ENCODE results near the gene NAPB.

The NAPB gene

GRCh38 chr20:23341073-23341472 lies 80.2 kb downstream of the NAPB start:
- DNase-seq = no peak

- DNase-seq = peak; percentile 15
Measured at GRCh38 chr20:23340524-23340923, 80.8 kb downstream of the NAPB start.

GRCh38 chr20:23339986-23340385 lies 81.3 kb downstream of the NAPB start:
- no peak for DNase-seq

- DNase-seq = no peak
Measured at GRCh38 chr20:23337312-23337711, 84.0 kb downstream of the NAPB start.

- DNase-seq = no peak
Measured at GRCh38 chr20:23336476-23336875, 84.8 kb downstream of the NAPB start.

GRCh38 chr20:23335521-23335920 lies 85.8 kb downstream of the NAPB start:
- DNase-seq = no peak

- DNase-seq = no peak
Measured at GRCh38 chr20:23334111-23334510, 87.2 kb downstream of the NAPB start.

- DNase-seq = no peak
Measured at GRCh38 chr20:23332467-23332866, 88.8 kb downstream of the NAPB start.

- DNase-seq = no peak
Measured at GRCh38 chr20:23331450-23332350, 89.6 kb downstream of the NAPB start.

- no peak for DNase-seq
Measured at GRCh38 chr20:23327617-23328333, 93.5 kb downstream of the NAPB start.

GRCh38 chr20:23326774-23327173 lies 94.5 kb downstream of the NAPB start:
- DNase-seq = no peak

- DNase-seq = no peak
Measured at GRCh38 chr20:23325107-23325506, 96.2 kb downstream of the NAPB start.
